ENCODE measurements around the gene DNAJC4.

Gene DNAJC4

DNA sequence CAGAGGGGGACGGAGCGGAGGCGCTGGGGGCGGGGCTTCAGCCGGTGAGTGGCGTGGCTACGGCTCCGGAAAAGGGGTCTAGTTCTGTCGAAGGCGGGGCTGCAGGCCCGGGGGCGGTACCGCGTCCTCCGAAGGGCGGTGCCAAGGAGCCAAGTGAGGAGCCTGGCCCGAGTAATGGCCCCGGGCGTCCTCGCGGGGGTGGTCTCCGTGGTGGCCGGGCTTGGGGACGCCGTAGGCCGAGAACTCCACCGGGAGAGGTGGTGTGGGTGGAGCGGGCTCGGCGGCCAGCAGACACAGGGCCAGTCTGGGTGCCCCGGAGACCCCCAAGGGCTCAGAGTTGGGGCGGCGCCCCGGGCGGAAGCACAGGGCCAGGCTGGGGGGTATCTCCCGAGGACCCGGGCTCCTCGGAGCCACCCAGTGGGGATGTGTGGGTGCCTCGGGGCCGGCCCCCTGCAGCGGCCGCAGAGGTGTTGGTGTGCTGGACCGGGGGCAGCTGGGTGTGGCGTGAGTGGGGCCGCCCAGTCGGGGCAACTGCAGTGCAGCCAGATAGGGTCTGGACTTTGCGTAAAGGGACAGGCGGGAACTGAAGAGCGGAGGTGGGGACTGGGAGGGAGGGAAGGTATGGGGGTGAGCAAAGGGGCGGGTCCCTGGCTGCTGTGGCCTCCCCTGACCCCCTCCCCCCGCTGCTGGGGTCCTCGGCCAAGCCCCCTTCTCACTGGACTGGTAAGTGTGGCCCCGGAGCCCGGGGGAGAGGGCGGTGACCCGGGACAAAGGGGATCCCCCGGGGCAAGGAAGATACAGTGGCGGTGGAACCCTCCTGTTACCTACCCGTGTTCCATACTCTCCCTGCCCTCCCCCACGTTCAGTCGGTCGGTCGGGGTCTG is 11.4 kb downstream of the DNAJC4 start:
- H3K27ac ChIP-seq: peak overlapping the region; percentile 86
- TF ChIP-seq, protein P1, sequence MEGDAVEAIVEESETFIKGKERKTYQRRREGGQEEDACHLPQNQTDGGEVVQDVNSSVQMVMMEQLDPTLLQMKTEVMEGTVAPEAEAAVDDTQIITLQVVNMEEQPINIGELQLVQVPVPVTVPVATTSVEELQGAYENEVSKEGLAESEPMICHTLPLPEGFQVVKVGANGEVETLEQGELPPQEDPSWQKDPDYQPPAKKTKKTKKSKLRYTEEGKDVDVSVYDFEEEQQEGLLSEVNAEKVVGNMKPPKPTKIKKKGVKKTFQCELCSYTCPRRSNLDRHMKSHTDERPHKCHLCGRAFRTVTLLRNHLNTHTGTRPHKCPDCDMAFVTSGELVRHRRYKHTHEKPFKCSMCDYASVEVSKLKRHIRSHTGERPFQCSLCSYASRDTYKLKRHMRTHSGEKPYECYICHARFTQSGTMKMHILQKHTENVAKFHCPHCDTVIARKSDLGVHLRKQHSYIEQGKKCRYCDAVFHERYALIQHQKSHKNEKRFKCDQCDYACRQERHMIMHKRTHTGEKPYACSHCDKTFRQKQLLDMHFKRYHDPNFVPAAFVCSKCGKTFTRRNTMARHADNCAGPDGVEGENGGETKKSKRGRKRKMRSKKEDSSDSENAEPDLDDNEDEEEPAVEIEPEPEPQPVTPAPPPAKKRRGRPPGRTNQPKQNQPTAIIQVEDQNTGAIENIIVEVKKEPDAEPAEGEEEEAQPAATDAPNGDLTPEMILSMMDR (conservative IDR thresholded peaks at IDR 0.05): no peak
- no peak for TF ChIP-seq ZFX (IDR thresholded peaks at IDR 0.05)

DNA sequence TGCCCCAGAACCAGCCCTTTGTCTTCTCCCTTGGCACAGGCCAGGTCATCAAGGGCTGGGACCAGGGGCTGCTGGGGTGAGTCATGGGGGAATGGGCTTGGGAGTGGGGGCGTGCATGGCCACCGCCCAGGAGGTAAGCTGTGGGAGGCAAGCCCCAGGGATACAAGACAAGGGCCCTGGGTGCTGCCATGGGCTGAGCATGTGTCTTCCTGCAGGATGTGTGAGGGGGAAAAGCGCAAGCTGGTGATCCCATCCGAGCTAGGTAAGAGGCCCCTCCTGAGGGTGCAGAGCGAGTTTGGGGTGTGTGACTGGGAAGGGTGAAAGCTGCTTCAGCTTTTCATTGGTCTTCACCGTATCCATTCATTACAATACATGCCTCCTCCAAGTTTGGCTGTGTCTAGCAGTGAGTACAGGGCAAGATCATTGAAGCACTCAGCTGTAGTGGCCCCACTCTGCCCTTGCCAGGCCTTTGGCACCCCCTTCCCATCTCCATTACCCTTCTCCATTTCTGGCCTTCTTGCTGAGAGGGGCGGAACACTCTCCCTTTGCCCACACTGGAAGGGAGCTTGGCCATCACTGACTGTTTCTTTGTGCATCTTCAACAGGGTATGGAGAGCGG is 13.0 kb downstream of the DNAJC4 start:
- TF ChIP-seq, protein P1 (conservative IDR thresholded peaks at IDR 0.05): no peak
- TF ChIP-seq ZFX (IDR thresholded peaks at IDR 0.05): no peak

DNA sequence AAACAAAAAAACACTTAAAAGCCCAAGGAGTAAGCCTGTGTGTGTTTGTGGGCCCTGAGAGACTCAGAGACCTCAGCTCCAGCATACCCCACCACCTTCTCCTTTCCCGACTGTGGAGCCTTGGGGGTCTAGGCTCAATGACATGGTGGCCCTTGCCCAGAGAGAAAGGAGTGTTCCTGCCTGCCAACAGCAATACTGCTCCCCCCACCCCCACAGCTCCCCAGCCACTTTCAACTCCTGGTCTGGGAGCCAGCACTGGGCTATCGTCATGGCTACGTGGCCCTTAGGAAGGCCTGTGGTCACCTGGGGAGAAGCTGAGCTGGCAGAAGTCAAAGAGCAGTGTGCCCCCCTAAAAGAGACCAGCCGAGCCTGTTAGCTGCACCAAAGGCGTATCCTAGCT is 13.8 kb downstream of the DNAJC4 start:
- no peak overlapping the region; the same call in 1 of the 2 replicates for H3K27ac ChIP-seq
- TF ChIP-seq ZFX (IDR thresholded peaks at IDR 0.05): no peak
- TF ChIP-seq, protein P1 (conservative IDR thresholded peaks at IDR 0.05): no peak

More for the DNA sequence above, 13.0 kb downstream of the DNAJC4 start:
- H3K27ac ChIP-seq: peak overlapping the region; percentile 86

DNA sequence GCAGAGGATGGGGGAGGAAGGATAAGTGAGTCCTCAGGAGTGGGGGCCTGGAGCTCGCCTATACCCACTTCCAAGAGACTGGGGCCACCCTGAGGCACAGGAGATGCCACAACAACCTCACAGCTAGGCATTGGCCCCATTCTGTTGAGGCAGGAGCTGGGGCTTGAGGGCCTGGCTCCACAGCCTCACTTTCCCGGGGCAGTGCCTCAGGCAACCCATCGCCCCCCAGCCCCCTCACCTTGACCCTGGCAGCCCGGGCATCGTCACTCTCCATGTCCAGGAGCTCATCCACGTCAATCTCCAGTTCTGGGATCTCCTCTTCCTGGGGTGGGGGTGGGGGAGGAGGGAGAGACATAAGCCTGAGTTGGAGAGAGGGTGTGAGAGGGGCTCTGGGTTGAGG is 14.6 kb downstream of the DNAJC4 start:
- H3K27ac ChIP-seq: peak overlapping the region; percentile 97
- TF ChIP-seq, protein P1 (conservative IDR thresholded peaks at IDR 0.05): no peak
- no peak for TF ChIP-seq ZFX (IDR thresholded peaks at IDR 0.05)

DNA sequence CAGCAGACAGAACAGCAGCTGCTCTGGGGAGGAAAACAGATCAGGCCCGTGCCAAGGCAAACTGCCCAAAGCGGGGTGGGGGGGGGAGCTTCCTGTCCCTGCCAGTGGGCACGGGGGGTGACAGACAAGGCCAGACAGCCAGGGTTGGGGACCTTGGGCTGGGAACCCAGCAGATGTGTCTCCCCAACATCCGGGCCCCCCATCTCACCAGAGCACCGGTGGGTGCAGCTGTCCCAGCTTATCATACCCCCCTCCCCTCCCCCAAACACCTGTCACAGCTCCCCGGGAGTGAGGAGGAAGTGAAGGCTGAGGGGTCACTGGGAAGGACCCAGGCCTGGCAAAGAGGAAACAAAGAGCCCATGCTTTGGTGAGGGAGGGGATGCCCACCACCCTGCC is 15.1 kb downstream of the DNAJC4 start:
- TF ChIP-seq, protein P1 (conservative IDR thresholded peaks at IDR 0.05): no peak
- no peak for TF ChIP-seq ZFX (IDR thresholded peaks at IDR 0.05)
- peak overlapping the region; percentile 97 for H3K27ac ChIP-seq

DNA sequence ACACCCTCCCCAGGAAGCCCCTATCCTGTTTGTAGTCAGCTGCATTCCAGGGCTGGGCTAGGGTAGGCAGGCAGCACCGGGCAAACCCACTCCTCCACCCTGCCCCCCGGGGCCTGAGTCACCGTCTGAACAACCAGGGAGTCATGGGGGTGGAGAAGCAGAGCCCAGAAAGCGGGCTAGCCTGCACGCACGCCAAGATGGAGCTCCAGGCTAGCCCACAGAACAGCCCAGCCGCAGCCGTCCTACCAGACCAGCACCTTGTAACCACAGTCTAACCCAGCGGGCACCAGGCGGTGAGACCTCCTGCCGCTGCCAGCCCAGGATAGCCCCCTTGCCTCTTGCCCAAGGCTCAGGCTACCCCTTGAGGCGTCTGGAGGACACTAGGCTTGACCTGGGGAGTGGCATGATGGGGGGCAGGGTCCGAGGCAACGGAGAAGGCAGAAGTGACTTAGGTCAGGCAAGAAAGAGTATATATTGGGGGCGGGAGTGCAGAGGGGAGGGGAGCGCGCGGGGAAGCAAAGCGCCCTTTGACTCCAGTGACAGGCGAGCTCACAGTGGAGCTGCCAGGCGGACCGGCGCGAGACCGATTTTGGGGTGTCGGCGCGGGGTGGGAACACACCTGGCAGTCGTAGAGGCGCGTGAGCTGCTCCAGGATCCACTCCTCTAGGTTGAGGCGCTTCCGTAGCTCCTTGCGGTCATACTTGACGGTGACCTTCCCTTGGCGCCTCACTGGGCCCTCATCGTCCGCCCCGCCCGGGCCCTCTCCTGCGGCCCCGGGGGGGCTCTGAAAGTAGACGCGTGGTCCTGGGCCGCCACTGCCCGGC is 15.7 kb downstream of the DNAJC4 start:
- H3K27ac ChIP-seq: peak overlapping the region; percentile 97
- peak; percentile 33; the same call in 1 of the 2 replicates for TF ChIP-seq ZFX (IDR thresholded peaks at IDR 0.05)
- TF ChIP-seq, protein P1 (conservative IDR thresholded peaks at IDR 0.05): no peak

DNA sequence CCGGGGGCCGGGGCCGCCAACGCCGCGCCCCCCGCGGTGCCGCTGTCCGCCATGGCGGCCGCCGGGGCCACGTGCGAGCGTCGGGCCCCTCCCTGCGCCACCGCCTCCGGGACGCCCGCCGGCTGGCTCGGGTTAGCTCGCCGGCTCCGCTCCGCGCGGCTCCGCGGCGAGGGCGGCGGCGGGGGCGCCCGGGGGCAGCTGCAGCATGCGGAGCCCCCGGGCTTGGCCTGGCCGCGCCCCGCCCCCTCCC is 16.2 kb downstream of the DNAJC4 start:
- H3K27ac ChIP-seq: peak overlapping the region; percentile 97
